ENCODE results near the gene PHF23.

The PHF23 gene

GRCh38 chr17:7239091-7240027 is at the start of gene PHF23:
PHF23 (minus strand) TSS chr17:7239457; CDS start chr17:7239279, 178 bp downstream.
- peak; percentile 100 for DNase-seq (ENCODE audit: low spot score)

DNA sequence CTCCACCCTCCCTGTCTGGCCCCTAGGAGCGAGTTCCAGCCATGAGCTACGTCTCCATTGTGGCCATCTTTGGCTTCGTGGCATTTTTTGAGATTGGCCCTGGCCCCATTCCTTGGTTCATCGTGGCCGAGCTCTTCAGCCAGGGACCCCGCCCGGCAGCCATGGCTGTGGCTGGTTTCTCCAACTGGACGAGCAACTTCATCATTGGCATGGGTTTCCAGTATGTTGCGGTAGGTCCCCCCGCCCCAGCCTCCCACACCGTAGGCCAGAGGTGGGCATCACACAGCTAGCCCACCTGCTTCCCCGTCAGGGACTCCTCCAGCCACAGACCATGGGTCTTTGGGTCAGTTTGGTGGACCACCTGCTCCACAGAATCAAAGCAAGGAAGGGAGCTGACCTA is 46.4 kb upstream of the PHF23 start:
- DNase-seq (ENCODE audit: low spot score): no peak

GRCh38 chr17:7284911-7285310 is 45.7 kb upstream of the PHF23 start:
- no peak for DNase-seq (ENCODE audit: low spot score)

DNA sequence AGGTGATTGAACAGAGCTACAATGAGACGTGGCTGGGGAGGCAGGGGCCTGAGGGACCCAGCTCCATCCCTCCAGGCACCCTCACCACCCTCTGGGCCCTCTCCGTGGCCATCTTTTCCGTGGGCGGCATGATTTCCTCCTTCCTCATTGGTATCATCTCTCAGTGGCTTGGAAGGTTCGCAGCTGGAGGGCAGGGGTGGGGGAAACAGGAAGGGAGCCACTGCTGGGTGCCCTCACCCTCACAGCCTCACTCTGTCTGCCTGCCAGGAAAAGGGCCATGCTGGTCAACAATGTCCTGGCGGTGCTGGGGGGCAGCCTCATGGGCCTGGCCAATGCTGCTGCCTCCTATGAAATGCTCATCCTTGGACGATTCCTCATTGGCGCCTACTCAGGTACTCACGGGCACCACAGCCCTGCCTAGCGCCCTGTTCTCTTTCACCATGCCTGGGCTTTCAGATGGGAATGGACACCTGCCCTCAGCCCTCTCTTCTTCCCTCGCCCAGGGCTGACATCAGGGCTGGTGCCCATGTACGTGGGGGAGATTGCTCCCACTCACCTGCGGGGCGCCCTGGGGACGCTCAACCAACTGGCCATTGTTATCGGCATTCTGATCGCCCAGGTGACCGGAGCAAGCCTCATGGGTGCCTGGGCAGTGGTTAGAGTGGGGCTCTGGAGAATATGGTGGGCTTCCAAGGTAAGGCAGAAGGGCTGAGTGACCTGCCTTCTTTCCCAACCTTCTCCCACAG is 44.4 kb upstream of the PHF23 start:
- no peak for DNase-seq (ENCODE audit: low spot score)

- DNase-seq (ENCODE audit: low spot score): no peak
These were observed 43.6 kb upstream of the PHF23 start for GRCh38 chr17:7282752-7283321.

GRCh38 chr17:7281953-7282751 is 42.9 kb upstream of the PHF23 start:
- no peak for DNase-seq (ENCODE audit: low spot score)

DNA sequence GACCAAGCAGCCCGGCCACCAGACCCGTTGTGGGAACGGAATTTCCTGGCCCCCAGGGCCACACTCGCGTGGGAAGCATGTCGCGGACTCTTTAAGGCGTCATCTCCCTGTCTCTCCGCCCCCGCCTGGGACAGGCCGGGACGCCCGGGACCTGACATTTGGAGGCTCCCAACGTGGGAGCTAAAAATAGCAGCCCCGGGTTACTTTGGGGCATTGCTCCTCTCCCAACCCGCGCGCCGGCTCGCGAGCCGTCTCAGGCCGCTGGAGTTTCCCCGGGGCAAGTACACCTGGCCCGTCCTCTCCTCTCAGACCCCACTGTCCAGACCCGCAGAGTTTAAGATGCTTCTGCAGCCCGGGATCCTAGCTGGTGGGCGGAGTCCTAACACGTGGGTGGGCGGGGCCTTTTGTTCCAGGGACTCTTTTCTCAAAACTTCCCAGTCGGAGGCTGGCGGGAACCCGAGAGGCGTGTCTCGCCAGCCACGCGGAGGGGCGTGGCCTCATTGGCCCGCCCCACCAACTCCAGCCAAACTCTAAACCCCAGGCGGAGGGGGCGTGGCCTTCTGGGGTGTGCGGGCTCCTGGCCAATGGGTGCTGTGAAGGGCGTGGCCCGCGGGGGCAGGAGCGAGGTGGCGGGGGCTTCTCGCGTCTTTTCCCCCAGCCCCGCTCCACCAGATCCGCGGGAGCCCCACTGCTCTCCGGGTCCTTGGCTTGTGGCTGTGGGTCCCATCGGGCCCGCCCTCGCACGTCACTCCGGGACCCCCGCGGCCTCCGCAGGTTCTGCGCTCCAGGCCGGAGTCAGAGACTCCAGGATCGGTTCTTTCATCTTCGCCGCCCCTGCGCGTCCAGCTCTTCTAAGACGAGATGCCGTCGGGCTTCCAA is 42.1 kb upstream of the PHF23 start, which contains the start of gene SLC2A4:
Gene SLC2A4 (plus strand): TSS at position 645 of the 879 bp plus-strand sequence. CDS start 217 bp downstream, at position 862.
- peak; percentile 61 for DNase-seq (ENCODE audit: low spot score)

DNA sequence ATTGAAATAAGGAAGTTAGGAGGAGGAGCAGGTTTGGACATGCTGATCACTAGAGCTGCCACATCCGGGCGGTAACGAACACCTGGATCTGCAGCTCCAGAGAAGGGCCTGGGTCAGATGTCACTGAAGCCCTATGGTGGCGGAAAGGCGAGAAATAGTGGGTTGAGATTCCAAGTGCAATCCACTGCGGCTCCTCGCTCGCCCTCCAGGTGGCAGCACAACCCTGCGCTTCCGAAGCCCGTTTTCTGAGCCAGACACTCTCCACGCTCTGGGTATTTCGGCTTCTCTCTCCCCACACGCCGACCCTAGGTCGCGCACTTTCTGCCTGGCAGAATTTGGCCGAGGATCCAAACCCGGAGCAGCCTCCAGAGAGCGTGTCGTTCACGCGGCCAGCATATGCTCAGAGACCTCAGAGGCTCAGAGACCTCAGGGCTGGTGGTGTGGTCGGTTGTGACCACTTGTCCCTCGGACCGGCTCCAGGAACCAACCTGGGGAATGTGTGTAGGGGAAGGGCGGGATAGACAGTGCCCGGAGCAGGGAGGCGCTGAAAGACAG is 41.3 kb upstream of the PHF23 start:
- peak; percentile 72 for DNase-seq (ENCODE audit: low spot score)

DNA sequence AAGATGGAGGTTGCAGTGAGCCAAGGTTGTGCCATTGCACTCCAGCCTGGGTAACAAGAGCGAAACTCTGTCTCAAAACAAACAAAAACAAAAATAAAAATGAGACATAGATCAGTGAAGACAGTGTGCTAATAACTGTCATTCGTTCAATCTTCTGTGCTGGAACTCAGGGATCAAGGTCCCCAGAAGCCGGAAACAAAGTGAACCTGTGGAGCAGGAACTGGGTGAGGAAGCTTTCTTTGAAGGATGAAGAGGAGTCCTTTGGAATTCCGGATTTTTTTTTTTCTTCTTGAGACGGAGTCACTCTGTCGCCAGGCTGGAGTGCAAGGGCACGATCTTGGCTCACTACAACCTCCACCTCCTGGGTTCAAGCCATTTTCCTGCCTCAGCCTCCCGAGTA is 40.2 kb upstream of the PHF23 start:
- DNase-seq (ENCODE audit: low spot score): no peak

DNA sequence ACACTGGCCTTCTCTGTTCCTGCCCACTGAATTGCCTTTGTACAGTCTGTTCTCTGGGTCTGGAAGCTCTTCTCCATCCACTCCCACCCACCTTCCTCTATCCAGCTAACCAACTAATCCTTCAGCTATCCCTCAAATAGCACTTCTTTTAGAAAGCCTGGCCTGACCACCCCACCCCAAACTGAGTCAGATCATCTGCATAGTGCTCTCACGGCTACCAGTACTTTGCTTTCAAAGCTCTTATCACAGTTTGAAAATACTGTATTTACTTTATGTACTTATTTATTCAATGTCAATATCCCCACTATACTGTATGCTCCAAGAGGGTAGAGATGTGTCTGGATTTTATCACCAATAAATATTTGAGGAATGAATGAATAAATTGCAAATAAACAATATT is 27.5 kb upstream of the PHF23 start:
- no peak for DNase-seq (ENCODE audit: low spot score)

- DNase-seq (ENCODE audit: low spot score): no peak
These were observed 24.5 kb upstream of the PHF23 start for GRCh38 chr17:7263801-7264078.

DNA sequence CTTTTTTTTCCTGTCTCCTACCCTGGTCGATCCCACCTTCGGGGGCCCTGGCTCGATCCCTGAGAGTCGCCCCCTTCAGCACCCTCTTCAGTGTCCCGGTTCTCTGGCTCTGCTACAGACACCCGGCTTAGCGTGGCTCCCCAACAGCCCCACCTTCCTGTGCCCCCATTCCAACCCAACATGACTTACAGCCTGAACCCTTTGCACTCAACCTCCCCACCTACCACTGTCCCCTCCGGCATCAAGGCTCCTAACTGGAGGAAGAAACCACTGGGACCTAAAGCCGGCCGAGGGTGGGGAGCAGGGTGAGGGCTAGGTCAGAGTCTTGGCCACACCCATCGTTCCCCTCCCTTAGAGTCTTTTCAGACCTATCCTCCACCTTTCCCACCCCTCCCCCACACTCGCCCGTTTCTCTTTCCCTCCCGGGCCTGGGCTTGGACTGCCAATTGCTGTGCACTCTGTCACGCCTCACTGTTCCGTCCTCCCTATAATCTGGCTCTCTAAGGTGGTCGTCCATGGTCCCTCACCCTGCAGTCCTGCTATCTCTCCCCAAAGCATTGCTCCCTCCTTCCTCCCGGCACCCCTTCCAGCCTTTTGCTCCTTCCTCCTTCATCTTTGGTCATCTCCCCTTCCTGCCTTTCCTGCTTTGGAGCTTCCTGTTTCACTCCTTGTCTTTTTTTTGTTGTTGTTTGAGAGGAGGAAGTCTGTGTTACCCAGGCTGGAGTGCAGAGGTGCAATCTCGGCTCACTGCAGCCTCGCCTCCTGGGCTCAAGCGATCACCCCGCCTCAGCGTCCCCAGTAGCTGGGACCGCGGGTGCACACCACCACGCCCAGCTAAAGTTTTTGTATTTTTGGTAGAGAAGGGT is 23.9 kb upstream of the PHF23 start:
- DNase-seq (ENCODE audit: low spot score): no peak

DNA sequence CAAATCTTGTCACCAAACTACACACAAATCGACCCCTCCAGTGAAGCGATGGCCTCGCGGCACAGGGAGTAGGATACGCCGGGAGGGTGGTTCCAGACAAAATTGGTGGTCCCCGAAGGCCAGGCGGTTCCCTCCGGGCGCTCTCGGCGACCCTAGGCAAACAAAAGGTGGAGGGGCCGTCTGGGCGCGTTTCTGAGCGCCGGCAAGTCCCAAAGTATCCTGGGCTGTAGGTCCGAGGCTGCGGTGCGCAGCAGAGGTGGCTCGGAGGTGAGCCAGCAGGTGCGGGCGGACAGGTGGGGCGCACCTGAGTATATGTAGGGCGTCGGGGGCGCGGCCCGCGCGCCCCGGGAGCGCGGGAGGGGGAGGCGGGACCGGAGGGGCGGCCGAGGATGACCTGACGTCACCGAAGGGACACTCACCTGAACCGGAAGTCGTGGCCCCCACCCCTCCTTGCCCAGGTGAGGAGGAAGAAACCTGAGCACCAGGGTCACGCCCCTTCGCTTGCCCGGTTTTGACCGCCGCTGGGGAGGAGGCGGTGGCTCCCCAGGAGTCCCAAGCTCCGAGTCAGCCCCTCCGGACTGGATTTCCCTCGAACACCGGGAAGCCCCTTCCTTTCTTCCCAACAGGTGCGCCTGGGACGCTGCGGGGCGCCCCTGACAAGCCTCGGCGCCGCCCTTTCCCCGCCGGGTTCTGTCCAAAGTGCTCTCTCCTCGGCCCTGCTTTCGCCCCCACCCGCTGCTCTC is 23.1 kb upstream of the PHF23 start, which contains the start of gene CLDN7:
Gene CLDN7 (minus strand): TSS at position 287 of the 743 bp plus-strand sequence. CDS start 435 bp downstream, outside the sequence.
- DNase-seq (ENCODE audit: low spot score): no peak

DNA sequence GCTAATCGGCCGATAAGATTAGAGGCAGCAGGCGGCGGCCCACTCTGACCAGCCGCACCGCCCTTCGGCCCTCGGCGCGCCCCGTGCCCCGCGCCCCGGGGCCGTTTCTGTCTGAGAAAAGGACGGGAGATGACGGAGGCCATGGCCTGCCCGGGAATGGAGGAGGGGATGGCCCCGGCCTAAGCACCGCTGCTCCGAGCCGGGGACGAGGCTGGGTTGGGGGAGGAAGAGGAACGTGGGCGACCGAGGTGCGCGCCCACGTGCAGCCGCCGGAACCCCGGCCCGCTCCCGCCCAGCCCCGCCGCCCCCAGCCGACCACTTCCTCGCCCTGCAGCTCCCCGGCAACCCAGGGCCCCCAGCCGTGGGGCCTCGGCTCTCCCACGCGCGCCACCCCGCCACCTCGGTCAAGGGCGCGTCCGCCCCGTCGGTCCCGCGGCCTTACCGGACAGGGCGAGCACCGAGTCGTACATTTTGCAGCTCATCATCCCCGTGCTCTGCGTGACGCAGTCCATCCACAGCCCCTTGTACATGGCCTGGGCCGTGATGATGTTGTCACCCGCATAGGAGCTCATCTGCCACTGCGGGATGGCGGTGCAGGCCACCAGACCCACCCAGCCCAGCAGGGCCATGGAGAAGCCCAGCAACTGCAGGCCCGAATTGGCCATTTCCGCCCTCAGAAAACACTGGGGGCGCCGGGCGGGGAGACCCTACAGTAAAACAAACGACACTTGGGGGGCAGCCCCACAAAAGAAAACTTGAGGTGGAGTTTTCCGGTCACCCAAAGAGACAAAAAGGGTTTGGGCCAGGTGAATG is 22.3 kb upstream of the PHF23 start:
- DNase-seq (ENCODE audit: low spot score): no peak

DNA sequence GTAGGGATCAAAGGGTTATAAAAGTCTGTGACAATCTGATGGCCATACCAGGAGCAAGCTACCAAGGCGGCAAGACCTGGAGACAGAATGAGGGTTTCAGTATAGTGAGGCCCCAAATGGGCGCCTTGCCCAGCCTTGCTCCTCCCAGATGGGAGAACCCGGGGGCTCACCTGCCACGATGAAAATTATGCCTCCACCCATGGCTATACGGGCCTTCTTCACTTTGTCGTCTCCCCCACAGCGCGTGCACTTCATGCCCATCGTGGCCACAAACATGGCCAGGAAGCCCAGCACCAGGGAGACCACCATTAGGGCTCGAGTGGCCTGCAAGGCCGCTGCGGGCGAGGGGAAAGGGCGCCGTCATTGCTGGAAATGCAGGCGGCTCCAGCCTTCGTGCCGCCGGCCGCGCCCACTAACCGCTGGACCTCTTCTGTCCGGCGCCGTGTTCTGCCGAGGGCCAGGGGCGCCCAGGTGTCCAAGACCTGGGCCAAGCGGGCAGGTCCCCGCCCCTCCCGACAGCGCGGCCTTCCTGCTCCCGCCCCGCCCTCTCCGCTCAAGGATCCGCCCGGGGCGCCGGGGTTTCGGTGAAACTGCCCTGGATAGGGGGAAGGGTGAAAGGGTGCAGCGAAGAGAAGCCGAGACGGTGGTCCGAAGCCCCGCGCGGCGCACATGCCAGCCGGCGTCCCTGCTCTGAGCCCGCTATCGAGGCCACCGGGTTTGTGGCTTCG is 21.6 kb upstream of the PHF23 start:
- DNase-seq (ENCODE audit: low spot score): no peak

GRCh38 chr17:7260151-7260550 is 20.9 kb upstream of the PHF23 start:
- no peak for DNase-seq (ENCODE audit: low spot score)

DNA sequence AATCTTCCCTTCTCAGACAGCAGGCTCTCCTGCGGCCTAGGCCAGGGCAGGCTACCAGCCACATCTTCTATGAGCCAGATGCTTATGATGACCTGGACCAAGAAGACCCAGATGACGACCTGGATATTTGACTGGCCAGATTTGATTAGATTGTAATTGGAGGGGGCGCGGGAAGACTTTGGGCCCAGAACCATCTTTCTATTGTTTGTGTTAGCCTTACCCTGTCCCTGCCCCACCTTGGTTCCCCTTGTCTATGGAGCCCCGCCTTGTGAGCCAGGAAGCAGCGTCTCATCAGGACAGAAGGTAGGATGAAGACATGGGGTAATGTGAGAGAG is 20.3 kb upstream of the PHF23 start:
- DNase-seq (ENCODE audit: low spot score): no peak

Data from putamen (tissue), 1 donor.